H1 (cell line): ENCODE data around the gene LIPA. TPM values are rescaled to one million over a fixed set of nuclear protein-coding genes. Genes with fewer than 3 reads are reported as not detected.
A peak's percentile ranks its signal among the peaks of the same experiment; 100 is the strongest.

Source experiments
- CTCF ChIA-PET: fragments of 300-600 bp; sonication (Branson Sonifier 250); formaldehyde crosslinking; loops from one replicate; lab custom pipeline; 2021; ENCODE audit not compliant: partially characterized antibody; lab: Charles Lee
- POLR2A ChIA-PET: fragments of 300-600 bp; sonication (Branson Sonifier 250); formaldehyde crosslinking; loops from one replicate; lab custom pipeline; 2021; ENCODE audit warnings: inconsistent platforms; ENCODE audit not compliant: partially characterized antibody; lab: Charles Lee
- DNase-seq, 2 experiments: peaks; one replicate each; pipeline versions ENCODE4 v3.0.0 to v3.0.0-alpha.2; 2010 to 2022; ENCODE audit warnings: low spot score in 2 of 2, low read depth in 1 of 2, mixed read lengths in 1 of 2
- FAIRE-seq: peaks from 2 replicates; lab custom pipeline; 2011; peaks lifted over from hg19 to GRCh38; lab: Jason Lieb, UNC
- H2AFZ ChIP-seq: 2 replicates; pipeline ENCODE4 v1.8.1; 2012; ENCODE audit warnings: low read length, inconsistent platforms
- H2AK5ac ChIP-seq: 2 replicates; pipeline ENCODE4 v1.6.1; 2013; ENCODE audit warnings: low read depth, low read length
- H2BK120ac ChIP-seq: replicated peaks from 2 replicates; pipeline ENCODE3; 2013; ENCODE audit warnings: low read depth, low read length, inconsistent platforms
- H2BK12ac ChIP-seq: 2 replicates; pipeline ENCODE4 v1.6.1; 2013; ENCODE audit warnings: low read depth, low read length
- H2BK15ac ChIP-seq: 2 replicates; pipeline ENCODE4 v1.6.1; 2013; ENCODE audit warnings: low read length
- H2BK20ac ChIP-seq: 2 replicates; pipeline ENCODE4 v1.6.1; 2013; ENCODE audit warnings: low read length
- H2BK5ac ChIP-seq: 2 replicates; pipeline ENCODE4 v1.6.1; 2013; ENCODE audit warnings: low read depth, low read length
- H3K14ac ChIP-seq: 2 replicates; pipeline ENCODE4 v1.6.1; 2013; ENCODE audit warnings: inconsistent platforms; ENCODE audit not compliant: insufficient read length
- H3K18ac ChIP-seq: 2 replicates; pipeline ENCODE4 v1.6.1; 2013; ENCODE audit warnings: low read length; ENCODE audit errors: extremely low read depth
- H3K23ac ChIP-seq: 2 replicates; pipeline ENCODE4 v1.6.1; 2013; ENCODE audit warnings: inconsistent platforms; ENCODE audit not compliant: insufficient read length
- H3K23me2 ChIP-seq: 2 replicates; pipeline ENCODE4 v1.6.1; 2013; ENCODE audit warnings: low read depth, low read length
- H3K27ac ChIP-seq: 2 replicates; pipeline ENCODE4 v1.6.1; 2011; ENCODE audit warnings: low read depth, low read length, inconsistent platforms
- H3K27me3 ChIP-seq, 4 experiments: replicated peaks in 1 of 4; 1 replicate in 1 of 4; 2 replicates in 3 of 4; pipeline versions ENCODE4 v1.6.1 to v1.8.1; 2011 to 2013; ENCODE audit warnings: low read length in 3 of 4, mild to moderate bottlenecking in 3 of 4, inconsistent platforms in 2 of 4, mixed read lengths in 2 of 4, moderate library complexity in 1 of 4; ENCODE audit not compliant: control insufficient read depth in 3 of 4, insufficient read depth in 3 of 4; ENCODE audit errors: extremely low read depth in 1 of 4
- H3K36me3 ChIP-seq, 4 experiments: 2 replicates each; pipeline versions ENCODE4 v1.6.1 to v1.8.1; 2011 to 2013; ENCODE audit warnings: mild to moderate bottlenecking in 4 of 4, low read length in 3 of 4, moderate library complexity in 2 of 4, control low read depth in 1 of 4, inconsistent platforms in 1 of 4; ENCODE audit not compliant: insufficient read depth in 4 of 4, control insufficient read depth in 2 of 4
- H3K4ac ChIP-seq: replicated peaks from 2 replicates; pipeline ENCODE3; 2013; ENCODE audit warnings: low read length, low read depth, mixed read lengths, inconsistent platforms; ENCODE audit not compliant: insufficient read length
- H3K4me1 ChIP-seq, 4 experiments: replicated peaks in 1 of 4; 1 replicate in 1 of 4; 2 replicates in 3 of 4; pipeline versions ENCODE4 v1.6.1 to v1.8.1; 2011 to 2013; ENCODE audit warnings: low read length in 3 of 4, inconsistent platforms in 2 of 4, mixed read lengths in 1 of 4; ENCODE audit not compliant: insufficient read depth in 4 of 4, control insufficient read depth in 3 of 4
- H3K4me2 ChIP-seq, 2 experiments: 2 replicates each; pipeline versions ENCODE4 v1.6.1 to v1.8.1; 2011 to 2013; ENCODE audit warnings: low read depth in 2 of 2, low read length in 2 of 2, control low read depth in 1 of 2, inconsistent platforms in 1 of 2, mild to moderate bottlenecking in 1 of 2; ENCODE audit not compliant: insufficient read depth in 1 of 2
- H3K4me3 ChIP-seq, 4 experiments: fragments of 200-600, 300-600 bp in 1 of 4; sonication (generic), shearing (Covaris generic), sonication (Bioruptor Twin) in 1 of 4; 2 replicates each; pipeline versions ENCODE4 v1.5.1 to v1.8.1; 2011 to 2016; ENCODE audit warnings: low read length in 4 of 4, low read depth in 3 of 4, control low read depth in 2 of 4, inconsistent platforms in 2 of 4, mild to moderate bottlenecking in 2 of 4, mixed read lengths in 1 of 4, moderate library complexity in 1 of 4; ENCODE audit not compliant: insufficient read depth in 2 of 4; ENCODE audit errors: extremely low read depth in 1 of 4
- H3K56ac ChIP-seq: replicated peaks from 2 replicates; pipeline ENCODE3; 2013; ENCODE audit warnings: low read depth, mild to moderate bottlenecking, mixed read lengths, low read length, inconsistent platforms; ENCODE audit not compliant: insufficient read length
- H3K79me1 ChIP-seq: 2 replicates; pipeline ENCODE4 v1.6.1; 2013; ENCODE audit warnings: low read depth, low read length, control low read depth
- H3K79me2 ChIP-seq, 2 experiments: 2 replicates each; pipeline versions ENCODE4 v1.6.1 to v1.8.1; 2012 to 2013; ENCODE audit warnings: low read length in 2 of 2, mild to moderate bottlenecking in 2 of 2, inconsistent platforms in 1 of 2; ENCODE audit not compliant: insufficient read depth in 2 of 2, control insufficient read depth in 1 of 2
- H3K9ac ChIP-seq, 4 experiments: replicated peaks in 1 of 4; 1 replicate in 1 of 4; 2 replicates in 3 of 4; pipeline versions ENCODE4 v1.6.1 to v1.8.1; 2011 to 2013; ENCODE audit warnings: low read depth in 3 of 4, low read length in 3 of 4, control low read depth in 2 of 4, mild to moderate bottlenecking in 2 of 4, moderate library complexity in 2 of 4, inconsistent platforms in 1 of 4; ENCODE audit errors: extremely low read depth in 1 of 4
- H3K9me3 ChIP-seq, 2 experiments: 2 replicates each; pipeline versions ENCODE4 v1.6.1 to v1.8.1; 2012 to 2013; ENCODE audit warnings: mild to moderate bottlenecking in 2 of 2, moderate library complexity in 2 of 2, control low read depth in 1 of 2, inconsistent platforms in 1 of 2, low read depth in 1 of 2, low read length in 1 of 2, mixed read lengths in 1 of 2; ENCODE audit not compliant: insufficient read depth in 2 of 2
- H4K20me1 ChIP-seq, 2 experiments: replicated peaks in 1 of 2; 2 replicates each; pipeline versions ENCODE3 to v1.8.1; 2011 to 2013; ENCODE audit warnings: inconsistent platforms in 2 of 2, low read length in 2 of 2, mild to moderate bottlenecking in 1 of 2; ENCODE audit not compliant: insufficient read depth in 2 of 2, control insufficient read depth in 1 of 2
- H4K5ac ChIP-seq: 2 replicates; pipeline ENCODE4 v1.6.1; 2013; ENCODE audit warnings: low read length, low read depth, mixed read lengths, inconsistent platforms; ENCODE audit not compliant: insufficient read length
- H4K8ac ChIP-seq: 2 replicates; pipeline ENCODE4 v1.8.0; 2013; ENCODE audit warnings: mild to moderate bottlenecking, moderate library complexity, low read length, inconsistent platforms; ENCODE audit not compliant: insufficient read depth; ENCODE audit errors: extremely low read depth
- H4K91ac ChIP-seq: replicated peaks from 2 replicates; pipeline ENCODE3; 2013; ENCODE audit warnings: low read length, mixed read lengths, inconsistent platforms; ENCODE audit not compliant: insufficient read length
- KDM4A ChIP-seq: IDR thresholded peaks from one replicate; pipeline ENCODE4 v1.7.1; 2012; ENCODE audit warnings: low read depth, mild to moderate bottlenecking, moderate library complexity, low read length, inconsistent platforms; ENCODE audit not compliant: severe bottlenecking
- POLR2AphosphoS5 ChIP-seq: IDR thresholded peaks from 2 replicates; pipeline ENCODE4 v1.6.1; 2011; ENCODE audit warnings: low read depth, low read length
- USF2 ChIP-seq: IDR thresholded peaks from 2 replicates; pipeline ENCODE4 v1.6.1; 2011; ENCODE audit warnings: low read length, improper control_type of control experiment
- WGBS, 2 experiments: shearing (Covaris generic) in 1 of 2; methylation state at CpG; one replicate each; pipeline versions ENCODE4 v1.1.6 to v1.1.7; 2013 to 2015; ENCODE audit warnings: low lambda C conversion rate in 2 of 2, mixed read lengths in 2 of 2, inconsistent platforms in 1 of 2, low coverage in 1 of 2, missing lambda C conversion rate in 1 of 2; ENCODE audit not compliant: insufficient replicate concordance in 2 of 2, insufficient coverage in 1 of 2, insufficient read length in 1 of 2; ENCODE audit errors: extremely low coverage in 1 of 2, missing lambda C conversion rate in 1 of 2; 5-methylcytosine and 5-hydroxymethylcytosine counted together
- polyA plus RNA-seq, 7 experiments: library from polyadenylated mRNA; depleted of rRNA in 3 of 7; stranded (reverse) in 5 of 7; unstranded in 2 of 7; fragments of >200 nt in 5 of 7; fragments of 200-250 nt in 2 of 7; gene quantifications; 1 replicate in 5 of 7; 2 replicates in 1 of 7; 4 replicates in 1 of 7; pipeline versions ENCODE4 v1.2.1 to v1.2.3, GENCODE V29; 2011 to 2013; ENCODE audit warnings: missing spikeins in 2 of 7, mixed read lengths in 2 of 7
- total RNA-seq: library from RNA; stranded (reverse); fragmentation: NEBNext Ultra II Directional; extraction: Animal tissue kit (Norgen Biotek cat#: 25700); gene quantifications from 2 replicates; pipeline ENCODE4 v1.2.1, GENCODE V29; 2021

Gene LIPA
- total and polyA plus RNA-seq, 2 of the 8 experiments (the other 6 are each of a cell fraction or from before 2014, with no cell fraction given), result 18.1 to 32.4 TPM

- Histone ChIP-seq H3K23ac (no peak overlapping the region), H3K23me2 (no peaks in the 10 kb centered on the region), H2BK12ac (0 out of 2 replicates have a peak overlapping the region, but pooled peaks have one; percentile 39), H4K8ac (no peak overlapping the region), H3K4me3 (no peak overlapping the region), H2AFZ (no peak overlapping the region), H2BK20ac (no peak overlapping the region), H3K4ac (no peak overlapping the region), H4K20me1 (no peaks in the 10 kb centered on the region), H3K36me3 (no peaks in the 10 kb centered on the region), H3K9ac (no peak overlapping the region), H3K56ac (no peak overlapping the region), H3K9me3 (no peaks in the 10 kb centered on the region), H3K79me1 (no peaks in the 10 kb centered on the region), H4K91ac (no peak overlapping the region), H2BK5ac (no peak overlapping the region), H2BK15ac (no peak overlapping the region), H2BK120ac (no peak overlapping the region), H3K18ac (no peak overlapping the region), H3K27me3 (no peaks in the 10 kb centered on the region), H3K4me1 (peaks cover 0 to 3% (median 1%) of the 10 kb centered on the region in 4 experiments; a peak in 2 of 7 replicates)
- POLR2A ChIA-PET, result no interaction called here
- DNase-seq, result no peak
- WGBS, 2 experiments, result 96% methylated on average over 4 of the region's 4 CpGs; no CpG with 5 or more reads in 1 of the 2 experiments
- TF ChIP-seq POLR2AphosphoS5 (no peak), KDM4A (no peak), USF2 (no peak)
- TF ChIP-seq, all 59 proteins: peak for 0
- H2AK5ac ChIP-seq, result no peak overlapping the region
- no peak overlapping the region for H3K27ac ChIP-seq
- H4K5ac ChIP-seq, result no peak overlapping the region
- no peak for FAIRE-seq
- H3K14ac ChIP-seq, result no peak overlapping the region
- CTCF ChIA-PET, result interaction anchor here (0.7 to 1.6 kb wide), 3 partner anchors 35 to 72 kb away, joined by 3 to 5 read pairs (median 4); no protein-coding TSS in a partner anchor
- H3K4me2 ChIP-seq, result no peak overlapping the region
- H3K79me2 ChIP-seq, result no peaks in the 10 kb centered on the region
These were observed 45.8 kb upstream of the LIPA start for GRCh38 chr10:89297356-89297755.
